ENCODE results near the gene MBTPS1. TPM values are rescaled to one million over a fixed set of nuclear protein-coding genes. Genes with fewer than 3 reads are reported as not detected.

The MBTPS1 gene
- total and polyA plus RNA-seq, 9 of the 15 experiments (the other 6 are each of a cell fraction or from before 2014, with no cell fraction given) = 2.8 to 57.6 (median 43.8) TPM

DNA sequence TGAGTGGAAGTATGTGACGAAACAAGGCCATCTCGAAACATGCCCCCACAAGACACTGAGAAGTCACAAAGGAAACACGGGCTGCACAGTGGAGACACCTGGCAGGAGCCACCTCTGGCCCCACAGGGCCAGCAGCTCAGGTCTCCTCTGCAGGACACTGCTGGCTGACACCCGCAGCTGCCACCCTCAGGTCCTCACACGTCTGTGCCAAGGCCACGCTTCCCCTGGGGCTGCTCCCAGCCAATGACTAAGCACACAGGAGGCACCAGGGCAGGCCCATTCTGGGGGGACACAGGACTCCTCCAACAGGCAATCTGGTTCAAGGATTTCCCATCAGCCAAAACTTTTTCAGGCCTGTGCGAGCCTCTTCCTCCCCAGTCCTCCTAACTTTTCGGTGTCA, 36.4 kb downstream of the MBTPS1 start:
- no peaks in the 10 kb centered on the region for H3K9me3 ChIP-seq (replicated peaks; ENCODE audit: control insufficient read depth, insufficient read depth, low read depth, low read length)
- H2AFZ ChIP-seq (ENCODE audit: low read depth, low read length) = no peak overlapping the region
- BruUV-seq (replicated peaks) = no TSS peak
- ATAC-seq (no peak), DNase-seq (ENCODE audit: extremely low read depth in 1 of 4, low spot score in 3 of 4) (no peak), FAIRE-seq (no peak)
- in situ Hi-C loops (cut with MboI) = loop anchor here (5.0 kb wide), 1 partner anchor 87 kb away; no protein-coding TSS in a partner anchor
- 94% methylated on average over 8 of the region's 8 CpGs for WGBS (ENCODE audit: insufficient coverage, low coverage, missing lambda C conversion rate)
- H3K27ac ChIP-seq (ENCODE audit: extremely low read depth, low read depth, low read length) = no peak overlapping the region
- no peak overlapping the region; a peak in 1 of 4 replicates for H3K9ac ChIP-seq (ENCODE audit: insufficient read depth in 1 of 2, low read depth in 2 of 2, low read length in 2 of 2)
- TF ChIP-seq, protein P1, sequence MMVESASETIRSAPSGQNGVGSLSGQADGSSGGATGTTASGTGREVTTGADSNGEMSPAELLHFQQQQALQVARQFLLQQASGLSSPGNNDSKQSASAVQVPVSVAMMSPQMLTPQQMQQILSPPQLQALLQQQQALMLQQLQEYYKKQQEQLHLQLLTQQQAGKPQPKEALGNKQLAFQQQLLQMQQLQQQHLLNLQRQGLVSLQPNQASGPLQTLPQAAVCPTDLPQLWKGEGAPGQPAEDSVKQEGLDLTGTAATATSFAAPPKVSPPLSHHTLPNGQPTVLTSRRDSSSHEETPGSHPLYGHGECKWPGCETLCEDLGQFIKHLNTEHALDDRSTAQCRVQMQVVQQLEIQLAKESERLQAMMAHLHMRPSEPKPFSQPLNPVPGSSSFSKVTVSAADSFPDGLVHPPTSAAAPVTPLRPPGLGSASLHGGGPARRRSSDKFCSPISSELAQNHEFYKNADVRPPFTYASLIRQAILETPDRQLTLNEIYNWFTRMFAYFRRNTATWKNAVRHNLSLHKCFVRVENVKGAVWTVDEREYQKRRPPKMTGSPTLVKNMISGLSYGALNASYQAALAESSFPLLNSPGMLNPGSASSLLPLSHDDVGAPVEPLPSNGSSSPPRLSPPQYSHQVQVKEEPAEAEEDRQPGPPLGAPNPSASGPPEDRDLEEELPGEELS (CRISPR knock-in tag; IDR thresholded peaks at IDR 0.05; ENCODE audit: borderline replicate concordance) = no peak
- TF ChIP-seq GTF2A2 (tag; IDR thresholded peaks at IDR 0.05) = no peak
- TF ChIP-seq C11orf30 (IDR thresholded peaks at IDR 0.05; ENCODE audit: low read depth) = no peak
- no peak for TF ChIP-seq PCBP2 (IDR thresholded peaks at IDR 0.05; ENCODE audit: low read depth, low read length, poor library complexity, severe bottlenecking)
- no peak for TF ChIP-seq POU5F1 (IDR thresholded peaks at IDR 0.05; ENCODE audit: borderline replicate concordance, low read depth, low read length, partially characterized antibody)
- TF ChIP-seq, protein P2, sequence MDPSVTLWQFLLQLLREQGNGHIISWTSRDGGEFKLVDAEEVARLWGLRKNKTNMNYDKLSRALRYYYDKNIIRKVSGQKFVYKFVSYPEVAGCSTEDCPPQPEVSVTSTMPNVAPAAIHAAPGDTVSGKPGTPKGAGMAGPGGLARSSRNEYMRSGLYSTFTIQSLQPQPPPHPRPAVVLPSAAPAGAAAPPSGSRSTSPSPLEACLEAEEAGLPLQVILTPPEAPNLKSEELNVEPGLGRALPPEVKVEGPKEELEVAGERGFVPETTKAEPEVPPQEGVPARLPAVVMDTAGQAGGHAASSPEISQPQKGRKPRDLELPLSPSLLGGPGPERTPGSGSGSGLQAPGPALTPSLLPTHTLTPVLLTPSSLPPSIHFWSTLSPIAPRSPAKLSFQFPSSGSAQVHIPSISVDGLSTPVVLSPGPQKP (CRISPR knock-in tag; IDR thresholded peaks at IDR 0.05) = no peak
- TF ChIP-seq SREBF1 (IDR thresholded peaks at IDR 0.05; ENCODE audit: borderline replicate concordance, low read depth, low read length) = no peak
- TF ChIP-seq, protein P3, sequence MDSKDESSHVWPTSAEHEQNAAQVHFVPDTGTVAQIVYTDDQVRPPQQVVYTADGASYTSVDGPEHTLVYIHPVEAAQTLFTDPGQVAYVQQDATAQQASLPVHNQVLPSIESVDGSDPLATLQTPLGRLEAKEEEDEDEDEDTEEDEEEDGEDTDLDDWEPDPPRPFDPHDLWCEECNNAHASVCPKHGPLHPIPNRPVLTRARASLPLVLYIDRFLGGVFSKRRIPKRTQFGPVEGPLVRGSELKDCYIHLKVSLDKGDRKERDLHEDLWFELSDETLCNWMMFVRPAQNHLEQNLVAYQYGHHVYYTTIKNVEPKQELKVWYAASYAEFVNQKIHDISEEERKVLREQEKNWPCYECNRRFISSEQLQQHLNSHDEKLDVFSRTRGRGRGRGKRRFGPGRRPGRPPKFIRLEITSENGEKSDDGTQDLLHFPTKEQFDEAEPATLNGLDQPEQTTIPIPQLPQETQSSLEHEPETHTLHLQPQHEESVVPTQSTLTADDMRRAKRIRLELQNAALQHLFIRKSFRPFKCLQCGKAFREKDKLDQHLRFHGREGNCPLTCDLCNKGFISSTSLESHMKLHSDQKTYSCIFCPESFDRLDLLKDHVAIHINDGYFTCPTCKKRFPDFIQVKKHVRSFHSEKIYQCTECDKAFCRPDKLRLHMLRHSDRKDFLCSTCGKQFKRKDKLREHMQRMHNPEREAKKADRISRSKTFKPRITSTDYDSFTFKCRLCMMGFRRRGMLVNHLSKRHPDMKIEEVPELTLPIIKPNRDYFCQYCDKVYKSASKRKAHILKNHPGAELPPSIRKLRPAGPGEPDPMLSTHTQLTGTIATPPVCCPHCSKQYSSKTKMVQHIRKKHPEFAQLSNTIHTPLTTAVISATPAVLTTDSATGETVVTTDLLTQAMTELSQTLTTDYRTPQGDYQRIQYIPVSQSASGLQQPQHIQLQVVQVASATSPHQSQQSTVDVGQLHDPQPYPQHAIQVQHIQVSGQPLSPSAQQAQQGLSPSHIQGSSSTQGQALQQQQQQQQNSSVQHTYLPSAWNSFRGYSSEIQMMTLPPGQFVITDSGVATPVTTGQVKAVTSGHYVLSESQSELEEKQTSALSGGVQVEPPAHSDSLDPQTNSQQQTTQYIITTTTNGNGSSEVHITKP (IDR thresholded peaks at IDR 0.05; ENCODE audit: partially characterized antibody) = peak; percentile 39
- peak; percentile 38 for TF ChIP-seq RBM22 (IDR thresholded peaks at IDR 0.05; ENCODE audit: low read depth, low read length, poor library complexity, severe bottlenecking)
- H3K4me1 ChIP-seq (replicated peaks in 1 of 2; ENCODE audit: control insufficient read depth in 2 of 2, insufficient read depth in 2 of 2, low read length in 2 of 2) = no peaks in the 10 kb centered on the region
- H3K79me2 ChIP-seq (ENCODE audit: control insufficient read depth, insufficient read depth, low read length) = no peaks in the 10 kb centered on the region
- no peaks in the 10 kb centered on the region for H3K27me3 ChIP-seq (ENCODE audit: control insufficient read depth in 2 of 2, insufficient read depth in 2 of 2, low read length in 2 of 2)
- peaks cover 84% of the 10 kb centered on the region for H3K36me3 ChIP-seq (ENCODE audit: control insufficient read depth, insufficient read depth, low read length)
- POLR2A ChIA-PET = interaction anchor here (0.5 to 1.2 kb wide), 7 partner anchors 9 to 115 kb away, joined by 3 to 5 read pairs (median 3); partner anchors contain the start of gene MBTPS1
- intact Hi-C loops (cut with micrococcal nuclease) = loop anchor here (10.0 kb wide), 1 partner anchor 404 kb away; no protein-coding TSS in a partner anchor
- CTCF ChIA-PET (ENCODE audit: low intra/inter-chr PET ratio) = no interaction called here
- no peak overlapping the region for H3K4me2 ChIP-seq (ENCODE audit: insufficient read depth, low read length)
- no peaks in the 10 kb centered on the region for H3K9me1 ChIP-seq (ENCODE audit: control insufficient read depth, insufficient read depth, low read length)
- H3K4me3 ChIP-seq = no peak overlapping the region
- H4K20me1 ChIP-seq (replicated peaks; ENCODE audit: control insufficient read depth, insufficient read depth, low read length) = no peaks in the 10 kb centered on the region
